ENCODE data around the gene SHCBP1.
A peak's percentile ranks its signal among the peaks of the same experiment; 100 is the strongest.
"Not testable (repeated sequence)": the region's sequence is repeated elsewhere in the genome, so short reads cannot be mapped to it uniquely, and the experiment has no call there.

The SHCBP1 gene, protein sequence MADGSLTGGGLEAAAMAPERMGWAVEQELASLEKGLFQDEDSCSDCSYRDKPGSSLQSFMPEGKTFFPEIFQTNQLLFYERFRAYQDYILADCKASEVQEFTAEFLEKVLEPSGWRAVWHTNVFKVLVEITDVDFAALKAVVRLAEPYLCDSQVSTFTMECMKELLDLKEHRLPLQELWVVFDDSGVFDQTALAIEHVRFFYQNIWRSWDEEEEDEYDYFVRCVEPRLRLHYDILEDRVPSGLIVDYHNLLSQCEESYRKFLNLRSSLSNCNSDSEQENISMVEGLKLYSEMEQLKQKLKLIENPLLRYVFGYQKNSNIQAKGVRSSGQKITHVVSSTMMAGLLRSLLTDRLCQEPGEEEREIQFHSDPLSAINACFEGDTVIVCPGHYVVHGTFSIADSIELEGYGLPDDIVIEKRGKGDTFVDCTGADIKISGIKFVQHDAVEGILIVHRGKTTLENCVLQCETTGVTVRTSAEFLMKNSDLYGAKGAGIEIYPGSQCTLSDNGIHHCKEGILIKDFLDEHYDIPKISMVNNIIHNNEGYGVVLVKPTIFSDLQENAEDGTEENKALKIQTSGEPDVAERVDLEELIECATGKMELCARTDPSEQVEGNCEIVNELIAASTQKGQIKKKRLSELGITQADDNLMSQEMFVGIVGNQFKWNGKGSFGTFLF

DNA sequence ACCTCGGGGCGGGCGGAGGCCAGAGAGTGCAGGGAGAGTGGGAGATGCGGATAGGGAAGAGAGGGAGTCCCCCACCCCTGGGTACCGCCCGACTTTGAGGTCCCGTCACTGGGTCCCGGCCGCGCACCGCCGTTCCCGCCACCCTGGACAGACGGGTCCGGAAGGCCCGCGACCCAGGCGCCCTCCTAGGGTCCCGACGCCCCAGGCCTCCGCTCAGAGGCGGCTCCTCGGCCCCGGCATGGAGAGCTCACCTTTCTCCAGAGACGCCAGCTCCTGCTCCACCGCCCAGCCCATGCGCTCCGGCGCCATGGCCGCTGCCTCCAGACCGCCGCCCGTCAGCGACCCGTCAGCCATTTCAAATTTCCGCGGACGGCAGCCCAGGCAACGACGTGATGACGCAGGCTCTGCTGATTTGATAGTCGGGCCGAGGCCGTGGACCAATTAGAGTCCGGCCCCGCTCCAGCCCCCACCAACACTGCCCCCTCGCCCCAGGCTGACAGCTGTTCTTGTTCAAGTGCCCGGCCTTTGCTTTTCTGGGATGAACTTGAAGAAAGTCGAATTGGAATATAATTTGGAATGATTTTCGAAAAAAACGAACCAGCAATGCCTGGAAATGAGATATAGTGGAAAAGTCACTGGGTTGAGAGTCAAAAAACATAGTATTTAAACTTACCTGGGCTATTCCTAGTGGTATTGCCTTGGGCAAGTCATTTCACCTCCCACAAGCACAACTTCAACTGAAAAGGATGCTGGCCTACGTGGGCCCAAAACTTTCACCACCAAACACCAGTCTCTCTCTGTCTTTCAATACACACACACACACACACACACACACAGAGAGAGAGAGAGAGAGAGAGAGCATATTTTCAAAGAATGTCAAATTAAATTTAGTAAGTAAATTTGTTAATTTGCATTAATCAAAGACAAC is at the start of gene SHCBP1:
Gene SHCBP1 (minus strand): TSS at position 374 of the 928 bp plus-strand sequence. CDS start 20 bp downstream, at position 354.
- DNase-seq (ENCODE audit: low read depth in 2 of 2), result peak; percentile 12 to 34

DNA sequence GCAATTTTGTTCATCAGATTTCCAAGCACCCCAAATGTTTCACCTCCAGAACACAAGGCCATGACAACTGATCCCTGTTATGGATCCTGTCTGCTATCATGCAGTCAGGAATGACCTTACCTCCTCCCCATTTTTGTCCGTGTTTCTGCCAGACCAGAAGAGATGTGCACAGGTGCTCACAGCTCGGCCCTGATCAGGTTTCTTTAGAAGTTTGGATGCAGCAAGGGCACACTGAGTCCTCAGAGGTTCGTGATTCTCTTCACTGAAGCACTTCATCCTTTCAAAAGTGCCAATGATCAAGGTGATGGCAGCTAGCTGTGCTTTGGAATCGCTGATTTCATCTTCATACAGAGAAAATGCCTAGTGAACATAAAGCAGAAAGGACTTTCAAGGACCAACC is 40.9 kb upstream of the SHCBP1 start:
- DNase-seq (ENCODE audit: low read depth in 2 of 2), result no peak

DNA sequence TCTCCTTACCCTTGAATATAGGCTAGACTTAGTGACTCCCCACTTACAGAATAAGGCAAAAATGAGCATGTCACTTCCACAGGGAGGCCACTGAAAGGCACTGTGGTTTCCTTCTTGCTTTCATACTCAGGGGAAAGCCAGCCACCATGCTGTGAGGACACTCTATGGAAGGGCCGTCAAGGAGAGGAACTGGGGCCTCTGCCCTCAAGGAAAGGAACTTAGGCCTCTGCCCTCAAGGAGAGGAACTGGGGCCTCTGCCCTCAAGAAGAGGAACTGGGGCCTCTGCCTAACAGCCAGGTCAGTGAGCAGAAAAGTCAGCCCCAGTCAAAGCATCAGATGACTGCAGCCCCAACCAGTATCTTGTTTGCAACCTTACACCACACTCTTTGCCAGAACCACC is 37.7 kb upstream of the SHCBP1 start:
- DNase-seq (ENCODE audit: low read depth in 2 of 2), result no peak

DNA sequence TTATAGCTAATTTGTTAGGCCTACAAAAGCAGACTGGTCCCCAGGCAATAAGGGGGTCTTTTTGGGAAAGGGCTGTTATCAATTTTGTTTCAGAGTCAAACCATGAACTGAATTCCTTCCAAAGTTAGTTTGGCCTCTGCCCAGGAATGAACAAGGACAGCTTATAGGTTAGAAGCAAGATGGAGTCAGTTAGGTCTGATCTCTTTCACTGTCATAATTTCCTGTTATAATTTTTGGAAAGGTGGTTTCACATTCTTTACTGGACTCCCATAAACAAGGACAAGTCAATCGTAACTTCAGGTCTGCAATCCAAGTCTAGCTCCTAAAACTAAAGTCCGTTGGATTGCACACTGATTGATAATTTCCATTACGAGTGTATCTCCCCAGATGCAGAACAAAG is 30.1 kb upstream of the SHCBP1 start:
- no peak for DNase-seq (ENCODE audit: low read depth in 2 of 2)

DNA sequence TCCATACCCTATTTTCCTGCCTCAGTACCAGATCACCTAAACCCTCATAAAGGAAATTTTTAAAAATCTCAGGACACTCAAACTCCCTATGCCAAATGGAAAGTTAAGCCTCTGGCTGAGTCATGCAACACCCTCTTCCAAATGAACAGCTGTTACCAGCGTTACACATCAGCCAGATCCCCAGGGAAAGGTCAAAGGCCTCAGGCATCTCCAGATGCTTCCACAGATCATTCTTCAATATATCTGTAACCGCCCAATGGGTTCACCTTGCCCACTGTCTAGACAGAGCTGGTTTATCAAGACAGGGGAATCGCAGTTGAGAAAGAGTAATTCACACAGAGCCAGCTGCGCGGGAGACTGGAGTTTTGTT is 29.1 kb upstream of the SHCBP1 start:
- DNase-seq (ENCODE audit: low read depth in 2 of 2), result no peak

DNA sequence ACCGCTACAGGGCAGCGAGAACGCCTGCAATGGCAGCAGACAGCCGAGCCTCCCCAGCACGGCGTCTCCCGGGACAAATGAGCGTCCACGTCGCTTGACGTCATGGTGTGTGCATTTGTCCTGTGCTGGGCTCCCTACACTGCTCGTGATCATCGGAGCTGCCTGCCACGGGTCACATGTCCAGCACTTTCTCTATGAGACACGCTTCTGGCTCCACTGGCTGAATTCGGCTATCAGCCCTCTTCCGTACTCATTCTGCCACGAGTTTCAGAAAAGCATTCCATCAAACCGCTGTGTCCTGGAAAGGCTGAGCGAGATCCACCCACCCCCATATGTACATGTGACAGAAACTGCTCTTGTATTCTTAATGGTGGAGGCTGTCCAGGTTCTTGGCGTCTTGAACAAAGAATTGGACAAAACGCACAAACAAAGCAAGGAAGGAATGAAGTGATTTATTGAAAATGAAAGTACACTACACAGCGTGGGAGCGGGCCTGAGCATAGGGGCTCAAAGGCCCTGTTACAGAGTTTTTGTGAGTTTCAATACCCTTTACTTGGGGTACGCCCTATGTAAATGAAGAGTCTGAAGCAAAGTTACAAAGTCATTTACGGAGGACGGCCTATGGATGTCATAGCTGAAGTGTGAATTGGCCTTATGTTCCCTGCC is 28.5 kb upstream of the SHCBP1 start:
- DNase-seq (ENCODE audit: low read depth in 2 of 2), result no peak

DNA sequence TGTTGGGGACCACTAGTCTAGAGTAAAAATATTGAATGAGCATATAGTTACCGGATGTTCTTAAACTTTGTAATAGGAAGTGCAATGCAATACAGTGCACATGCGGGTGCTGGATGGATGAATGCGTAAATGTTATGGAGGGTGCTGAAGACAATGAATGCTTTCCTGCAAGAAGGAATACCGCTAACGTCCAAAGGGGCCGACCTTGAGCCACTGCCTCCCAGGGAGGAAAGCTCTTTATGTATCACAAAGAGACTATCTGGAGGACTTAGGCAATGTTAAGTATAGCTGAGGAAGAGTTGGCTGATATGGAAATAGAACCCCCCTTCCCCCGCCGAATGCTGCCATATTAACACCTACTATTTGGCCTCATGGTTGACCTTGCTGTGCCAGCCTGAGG is 27.5 kb upstream of the SHCBP1 start:
- no peak for DNase-seq (ENCODE audit: low read depth in 2 of 2)

DNA sequence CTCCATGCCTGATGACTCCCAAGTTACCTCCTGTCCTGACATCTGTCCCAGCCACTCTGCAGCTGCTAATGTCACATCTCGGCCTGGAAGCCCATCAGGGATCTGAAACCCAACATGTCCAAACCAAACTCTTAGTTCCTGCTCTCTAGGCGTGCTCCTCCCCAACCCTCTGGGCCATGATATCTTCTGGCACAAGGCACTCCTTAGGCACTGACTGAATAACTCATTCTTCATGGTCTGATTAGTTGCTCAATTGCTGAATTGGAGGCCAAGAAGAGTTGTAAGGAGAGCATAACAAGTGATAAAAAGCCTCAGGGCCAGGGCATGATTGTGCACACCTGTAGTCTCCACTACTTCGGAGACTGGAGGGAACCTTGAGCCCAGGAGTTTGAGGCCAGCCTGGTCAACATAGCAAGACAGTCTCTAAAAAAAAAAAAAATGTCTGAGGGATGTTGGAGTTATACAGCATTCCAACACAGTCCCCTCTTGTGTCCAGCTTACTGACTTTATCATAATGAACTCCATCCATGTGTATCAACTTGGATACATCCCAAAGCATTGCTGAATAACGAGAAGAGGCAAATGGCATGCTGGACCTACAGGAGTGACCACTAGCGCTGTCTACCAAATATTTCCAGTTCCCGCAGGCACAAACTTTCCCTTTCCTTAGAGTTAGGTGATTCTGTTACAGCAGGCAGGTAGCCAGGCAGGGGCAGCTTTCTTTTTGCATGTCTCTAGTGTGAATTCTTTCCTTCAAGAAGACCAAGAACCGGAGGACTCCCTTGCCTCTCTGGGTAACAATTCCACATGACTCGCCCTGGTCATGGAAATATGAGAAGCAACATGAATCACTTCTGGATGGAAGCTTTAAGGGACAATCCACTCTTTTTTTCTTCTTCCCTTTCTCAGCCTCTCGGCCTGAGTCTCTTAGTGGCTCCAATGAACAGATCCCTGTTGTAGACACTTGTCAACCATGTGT is 18.1 kb upstream of the SHCBP1 start:
- no peak for DNase-seq (ENCODE audit: low read depth in 2 of 2)

DNA sequence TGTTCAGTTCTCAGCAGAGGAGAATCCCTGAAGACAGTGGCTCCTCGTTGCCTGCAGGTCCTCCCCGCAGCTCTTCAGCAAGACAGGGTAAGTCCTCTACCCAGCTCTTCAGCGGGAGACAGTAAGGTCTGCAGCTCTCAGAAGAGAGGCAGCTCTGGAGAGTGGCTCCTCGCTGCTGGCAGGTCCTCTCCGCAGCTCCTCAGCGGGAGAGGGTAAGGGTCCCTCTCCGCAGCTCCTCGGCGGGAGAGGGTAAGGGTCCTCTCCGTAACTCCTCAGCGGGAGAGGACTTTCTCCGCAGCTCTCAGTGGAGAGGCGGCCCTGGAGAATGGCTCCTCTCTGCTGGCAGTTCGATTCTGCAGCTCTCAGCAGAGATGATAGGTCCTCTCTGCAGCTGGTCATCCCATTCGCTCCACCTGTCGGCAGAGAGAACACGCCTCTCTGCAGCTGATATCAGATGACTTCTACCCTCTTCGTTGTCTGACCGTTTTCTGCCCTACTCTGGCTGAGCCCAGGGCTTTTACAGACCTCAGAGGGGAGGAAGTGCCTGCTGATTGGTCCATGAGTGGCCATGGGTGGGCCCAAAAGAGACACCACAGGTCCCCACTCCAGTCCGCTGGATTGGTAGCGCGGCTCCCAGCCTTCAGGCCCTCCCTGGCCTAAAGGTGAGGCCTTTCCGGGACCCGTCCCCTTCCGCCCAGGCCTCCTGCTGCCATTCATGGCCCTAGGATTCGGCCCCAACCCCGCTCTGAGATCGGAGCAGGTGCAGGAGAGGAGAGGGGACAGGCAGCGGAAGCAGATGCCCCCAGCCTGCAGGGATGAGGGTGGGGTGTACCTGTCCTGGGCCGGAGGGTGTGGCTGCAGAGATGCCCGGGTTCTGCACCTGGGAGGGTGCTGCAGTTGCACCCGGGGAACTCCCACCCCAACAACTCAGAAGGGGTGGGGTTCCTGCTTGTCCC is 11.9 kb upstream of the SHCBP1 start:
- no peak for DNase-seq (ENCODE audit: low read depth in 2 of 2)

DNA sequence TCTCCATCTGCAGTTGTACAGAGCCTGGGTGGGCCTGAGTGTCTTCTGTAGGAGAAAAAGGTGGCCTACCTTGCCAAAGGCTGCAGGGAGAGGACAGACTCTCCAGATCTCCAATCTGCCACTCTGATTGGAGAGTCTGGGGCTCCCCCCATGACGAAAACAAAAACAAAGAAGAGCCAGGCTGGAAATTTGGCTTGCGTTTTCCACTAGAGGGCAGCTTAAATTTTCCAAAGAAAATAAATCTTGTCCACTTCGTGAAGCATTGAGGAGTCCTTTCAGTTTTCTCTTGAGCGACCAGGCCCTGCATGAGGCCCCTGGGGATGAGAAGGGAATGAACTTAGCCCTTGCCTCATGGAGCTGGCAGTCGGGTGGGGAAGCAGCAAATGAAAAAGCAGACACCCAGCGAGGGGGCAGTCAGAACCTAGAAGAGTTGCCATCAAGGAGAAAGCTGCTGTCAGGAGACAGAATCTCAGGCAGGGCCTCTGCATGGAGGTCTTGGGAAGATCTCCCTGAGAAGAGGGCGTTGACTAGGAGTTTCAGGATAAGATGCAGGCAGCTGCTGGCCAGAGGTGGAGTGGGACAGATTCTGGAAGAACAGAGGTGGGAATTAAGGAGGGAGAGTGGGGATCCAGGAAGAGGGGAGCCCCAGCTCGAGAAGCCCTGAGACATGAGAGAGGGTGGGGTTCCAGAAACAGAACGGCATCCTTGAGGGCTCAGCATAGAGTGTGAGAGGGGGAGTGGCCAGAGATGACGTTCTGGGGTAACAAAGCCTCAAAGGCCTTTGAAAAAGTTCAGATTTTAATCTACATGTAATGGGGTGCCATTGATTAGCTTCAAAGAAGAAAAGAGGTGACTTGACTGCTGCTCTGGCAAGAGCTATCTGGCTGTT is 8.4 kb upstream of the SHCBP1 start:
- DNase-seq (ENCODE audit: low read depth in 2 of 2), result no peak

DNA sequence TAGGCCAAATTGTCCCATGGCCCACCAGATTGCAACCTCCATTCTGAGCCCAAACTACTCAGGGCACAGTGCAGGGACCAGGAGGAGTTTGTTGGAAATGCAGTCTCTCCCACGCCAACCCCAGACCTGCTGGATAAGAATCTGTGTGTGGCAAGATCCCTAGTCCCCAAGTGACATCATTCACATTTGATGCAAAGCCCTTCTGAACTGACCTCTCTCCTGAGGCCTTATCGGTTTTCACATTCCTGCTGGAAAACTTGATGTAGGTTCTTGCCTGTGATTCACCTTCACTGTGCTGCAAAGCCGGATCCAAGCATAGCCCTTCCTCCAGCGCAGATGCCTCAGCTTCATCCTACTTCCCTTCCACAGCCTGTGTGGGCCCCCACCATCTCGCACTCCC is 6.6 kb upstream of the SHCBP1 start:
- DNase-seq (ENCODE audit: low read depth in 2 of 2), result no peak

DNA sequence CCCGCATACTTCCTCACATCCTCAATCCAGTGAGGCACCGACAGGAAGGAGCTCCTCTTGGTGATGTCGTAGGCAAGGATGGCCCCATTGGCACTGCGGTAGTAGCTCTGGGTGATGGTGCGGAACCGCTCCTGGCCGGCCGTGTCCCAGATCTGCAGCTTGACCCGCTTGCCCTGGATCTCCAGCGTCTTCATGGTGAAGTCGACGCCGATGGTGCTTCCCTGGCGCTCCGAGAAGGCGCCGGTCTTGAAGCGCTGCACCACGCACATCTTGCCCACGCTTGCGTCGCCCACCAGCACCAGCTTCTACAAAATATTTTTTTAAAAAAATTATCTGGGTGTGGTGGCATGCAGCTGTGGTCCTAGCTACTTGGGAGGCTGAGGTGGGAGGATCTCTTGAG is 5.5 kb upstream of the SHCBP1 start:
- DNase-seq (ENCODE audit: low read depth in 2 of 2), result not testable (repeated sequence)

DNA sequence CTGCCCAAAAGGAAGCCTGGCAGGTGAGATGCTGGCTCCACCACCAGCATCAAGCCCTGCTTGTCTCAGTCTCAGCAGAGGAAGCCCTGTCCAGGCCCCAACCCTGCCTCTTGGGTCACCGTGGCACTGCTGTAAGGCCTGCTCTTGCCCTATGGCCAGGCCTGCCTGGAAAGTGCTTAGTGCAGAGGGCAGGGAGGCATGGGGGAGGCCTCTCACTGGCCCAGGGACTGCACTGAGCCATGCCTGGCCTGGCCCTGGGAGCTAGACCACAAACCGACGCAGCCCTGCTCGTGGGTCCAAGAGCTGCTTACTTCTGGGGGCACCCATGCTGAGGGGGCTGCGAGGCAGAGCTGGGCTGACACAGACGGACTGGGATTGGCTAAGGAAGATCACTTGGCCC is 3.7 kb upstream of the SHCBP1 start:
- DNase-seq (ENCODE audit: low read depth in 2 of 2), result not testable (repeated sequence)

DNA sequence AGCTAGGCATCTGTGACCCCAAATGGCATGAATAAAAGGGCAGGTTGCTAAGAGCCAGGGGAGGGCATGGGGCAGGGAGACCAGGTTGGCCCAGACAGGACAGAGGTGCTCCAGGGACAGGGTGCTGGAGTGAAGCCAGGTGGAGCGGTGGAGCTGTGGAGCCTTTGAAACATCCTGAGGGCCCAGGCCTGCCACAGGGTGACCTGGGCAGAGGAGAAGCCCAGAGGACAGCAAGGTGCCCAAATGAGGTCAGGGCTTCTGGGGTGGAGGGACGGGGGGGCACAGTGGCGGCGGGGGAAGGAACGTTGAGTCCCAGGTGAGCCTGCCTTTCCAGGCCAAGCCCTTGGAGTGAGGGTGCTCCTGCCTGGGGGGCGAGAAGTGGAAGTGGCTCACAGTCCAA is 2.5 kb upstream of the SHCBP1 start:
- DNase-seq (ENCODE audit: low read depth in 2 of 2), result not testable (repeated sequence)

DNA sequence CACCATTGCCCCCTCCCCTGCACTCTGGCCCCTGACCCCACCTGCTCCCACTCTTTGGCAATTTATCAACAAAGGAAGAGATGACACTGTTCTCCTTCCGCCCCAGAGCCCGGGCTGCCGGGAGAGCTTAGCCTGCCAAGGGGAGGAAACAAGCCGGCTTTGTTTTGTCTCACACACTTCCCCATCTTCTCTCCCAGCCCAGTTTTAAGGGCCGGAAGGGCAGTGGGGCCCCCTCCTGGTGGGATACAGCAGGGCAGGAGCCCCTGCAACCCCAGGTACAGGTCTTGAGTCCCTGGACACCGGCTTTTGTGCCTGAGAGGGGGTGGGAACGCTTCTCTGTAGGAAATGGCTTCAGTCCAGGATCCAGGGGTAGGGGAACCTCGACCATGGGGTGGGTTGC is 2.1 kb upstream of the SHCBP1 start:
- DNase-seq (ENCODE audit: low read depth in 2 of 2), result not testable (repeated sequence)

DNA sequence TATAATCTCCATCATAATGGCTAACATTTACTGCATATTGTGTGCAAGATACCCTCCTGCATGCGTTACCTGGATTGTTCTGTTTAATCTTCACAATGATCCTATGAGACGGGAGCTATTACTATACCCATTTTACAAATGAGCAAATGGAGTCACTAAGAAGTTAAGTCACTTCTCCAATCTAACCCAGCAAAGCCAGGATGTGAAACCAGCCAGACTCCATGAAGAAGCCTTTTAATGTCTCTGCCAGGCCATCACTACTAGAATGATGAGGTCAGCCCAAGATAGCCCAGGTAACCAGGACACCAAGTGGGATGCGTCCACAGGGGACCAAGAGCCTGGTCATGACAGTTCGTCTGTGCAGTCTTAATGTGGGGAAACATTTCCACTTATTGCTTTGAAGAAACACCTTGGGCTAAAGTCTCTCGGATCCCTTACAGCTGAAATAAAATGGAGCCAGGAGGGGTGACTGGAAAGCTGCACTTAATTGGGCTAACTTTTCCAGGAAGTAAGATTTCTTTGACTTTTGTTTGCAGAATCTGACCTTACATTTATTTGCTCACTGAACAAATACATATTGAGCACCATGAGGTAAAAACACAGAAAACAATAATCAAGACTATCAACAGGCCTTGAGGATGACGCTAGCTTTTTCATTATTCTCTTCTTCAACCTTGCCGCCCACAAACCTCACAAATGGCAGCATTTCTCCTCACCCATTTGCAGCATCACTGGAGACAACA is 926 bp upstream of the SHCBP1 start:
- DNase-seq (ENCODE audit: low read depth in 2 of 2), result no peak

DNA sequence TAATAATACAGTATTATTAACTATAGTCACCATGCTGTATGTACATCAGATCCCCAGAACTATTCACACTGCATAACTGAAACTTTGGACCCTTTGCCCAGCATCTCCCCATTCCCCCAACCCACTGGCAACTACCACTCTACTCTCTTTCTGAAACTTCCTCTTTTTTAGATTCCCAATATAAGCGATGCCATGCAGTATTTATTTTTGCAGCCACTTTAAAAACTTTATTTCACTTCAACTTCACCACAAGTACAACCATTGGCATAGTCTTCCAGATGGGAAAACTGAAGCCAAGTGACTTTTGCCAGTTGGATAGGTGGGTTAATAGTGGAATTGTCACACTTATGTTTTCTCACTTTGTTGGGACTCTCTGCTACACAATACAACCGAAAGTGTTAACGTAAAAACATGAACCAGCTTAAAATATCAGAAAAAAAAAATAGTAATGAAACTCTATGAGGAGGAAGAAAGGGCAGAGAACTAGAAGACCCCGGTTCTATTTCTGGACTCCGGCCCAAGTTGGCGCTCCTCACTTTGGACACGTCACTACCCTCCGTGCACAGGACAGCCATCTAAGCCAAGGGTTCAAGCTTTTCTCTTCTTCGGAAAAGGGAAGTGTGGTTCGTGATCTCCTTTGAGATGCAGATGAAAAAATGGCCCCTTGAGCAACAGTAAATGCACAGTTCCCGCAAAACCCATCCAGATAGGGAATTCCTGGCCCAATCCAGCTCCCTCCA is 743 bp downstream of the SHCBP1 start:
- DNase-seq (ENCODE audit: low read depth in 2 of 2), result no peak
